NCI-H2107 treated with DMSO at 0.1 percent for 48 hours (cell line): ENCODE results near the gene PLK3.
A peak's percentile ranks its signal among the peaks of the same experiment; 100 is the strongest.
"Not testable (repeated sequence)": the region's sequence is repeated elsewhere in the genome, so short reads cannot be mapped to it uniquely, and the experiment has no call there.

Experiments used
- DNase-seq: peaks from one replicate; lab custom pipeline; 2025; ENCODE audit not compliant: unreplicated experiment; lab: John Stamatoyannopoulos, UW

PLK3 gene

DNA sequence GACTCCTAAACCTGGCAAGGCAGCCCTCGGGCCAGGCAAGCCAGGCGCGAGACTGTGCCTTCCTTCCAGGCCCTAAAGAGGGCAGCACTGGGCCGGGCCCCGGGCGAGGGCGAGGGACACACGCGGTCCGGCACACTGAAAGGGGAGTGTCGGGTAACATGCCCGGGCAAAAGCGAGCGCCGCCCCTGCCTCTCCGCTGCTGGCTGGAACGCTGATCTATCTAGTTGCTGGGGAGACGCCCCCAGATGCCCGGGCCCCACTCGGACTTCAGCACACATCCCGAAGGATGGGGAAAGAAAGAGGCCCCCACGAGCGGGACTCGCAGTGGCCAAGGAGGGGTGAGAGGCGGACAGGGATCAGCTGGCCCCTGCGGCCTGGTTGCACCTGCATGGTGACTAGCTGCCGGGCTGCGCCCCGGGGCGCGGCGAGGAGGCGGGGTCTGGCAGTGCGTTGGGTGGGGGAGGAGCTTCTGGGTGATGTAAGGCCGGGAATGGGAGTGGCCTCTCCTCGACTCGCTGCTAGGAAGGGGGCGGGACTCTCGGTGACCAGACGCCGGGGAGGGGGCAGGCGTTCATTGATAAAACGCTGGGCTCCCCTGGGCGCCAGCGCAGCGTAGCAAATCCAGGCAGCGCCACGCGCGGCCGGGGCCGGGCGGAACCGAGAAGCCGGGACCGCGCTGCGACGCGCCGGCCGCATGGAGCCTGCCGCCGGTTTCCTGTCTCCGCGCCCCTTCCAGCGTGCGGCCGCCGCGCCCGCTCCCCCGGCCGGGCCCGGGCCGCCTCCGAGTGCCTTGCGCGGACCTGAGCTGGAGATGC is at the start of gene PLK3:
Gene PLK3 (plus strand): TSS at position 608 of the 815 bp plus-strand sequence. CDS start 87 bp downstream, at position 695.
- peak; percentile 96 for DNase-seq

DNA sequence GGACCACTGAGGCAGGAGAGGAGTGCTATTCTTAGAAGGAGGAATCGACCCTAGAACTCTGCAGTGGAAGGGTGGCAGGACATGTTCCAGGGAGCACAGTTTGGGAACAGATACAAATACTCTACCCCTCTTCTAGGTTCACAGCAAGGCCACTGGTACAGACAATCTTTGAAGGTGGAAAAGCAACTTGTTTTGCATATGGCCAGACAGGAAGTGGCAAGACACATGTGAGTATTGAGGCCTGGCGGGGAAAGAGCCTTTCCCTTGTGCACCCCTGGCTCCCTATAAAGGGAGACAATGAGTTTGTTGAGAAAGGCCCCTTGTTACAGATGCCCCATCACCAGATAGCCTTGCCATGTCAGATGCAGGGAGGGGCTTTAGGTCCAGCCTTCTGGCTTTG is 42.8 kb upstream of the PLK3 start:
- DNase-seq = no peak

DNA sequence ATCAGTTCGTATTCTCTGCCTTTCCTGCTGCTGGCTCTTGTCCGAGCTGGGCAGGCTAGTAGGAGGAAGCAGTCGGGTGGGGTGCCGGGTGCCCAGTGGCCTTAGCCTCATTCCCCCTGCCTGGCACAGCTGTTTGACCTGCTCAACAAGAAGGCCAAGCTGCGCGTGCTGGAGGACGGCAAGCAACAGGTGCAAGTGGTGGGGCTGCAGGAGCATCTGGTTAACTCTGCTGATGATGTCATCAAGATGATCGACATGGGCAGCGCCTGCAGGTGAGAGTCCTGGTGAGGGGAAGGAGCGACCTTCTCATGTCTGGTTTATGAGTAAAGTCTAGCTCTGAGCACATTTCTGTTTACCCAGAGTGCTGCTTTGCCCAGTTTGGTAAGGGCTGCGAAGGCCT is 41.1 kb upstream of the PLK3 start:
- no peak for DNase-seq

DNA sequence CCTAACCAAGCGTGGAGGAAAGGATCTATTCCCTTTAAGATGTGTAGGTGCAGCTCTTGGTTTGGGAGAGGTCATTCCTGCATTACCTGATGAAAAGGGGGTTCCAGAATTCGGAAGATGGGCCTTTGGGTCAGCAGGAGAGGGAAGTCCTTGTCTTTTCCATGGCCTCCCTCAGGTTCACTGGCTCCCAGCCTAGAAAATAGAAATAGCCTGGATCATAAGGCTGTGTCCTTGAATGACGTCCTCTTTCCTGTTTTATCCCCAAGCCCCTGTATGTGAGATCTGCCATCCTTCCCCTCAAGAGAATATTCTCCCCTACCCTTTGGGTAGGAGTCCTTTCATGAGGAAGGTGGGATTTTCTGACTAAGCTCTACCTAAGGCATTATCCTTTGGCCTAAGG is 39.3 kb upstream of the PLK3 start:
- no peak for DNase-seq

DNA sequence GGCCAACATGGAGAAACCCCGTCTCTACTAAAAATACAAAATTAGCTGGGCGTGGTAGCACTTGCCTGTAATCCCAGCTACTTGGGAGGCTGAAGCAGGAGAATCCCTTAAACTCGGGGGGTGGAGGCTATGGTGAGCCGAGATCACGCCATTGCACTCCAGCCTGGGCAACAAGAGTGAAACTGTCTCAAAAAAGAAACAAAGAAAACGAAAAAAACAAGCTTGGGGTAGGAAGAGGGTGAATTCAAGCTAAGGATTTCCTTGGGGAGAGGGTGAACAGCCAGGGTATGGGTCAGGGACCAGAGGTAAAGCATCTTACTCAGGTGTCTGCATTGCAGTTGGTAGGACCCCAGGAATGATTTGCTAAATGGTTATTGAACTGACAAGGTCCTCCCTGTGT is 33.8 kb upstream of the PLK3 start:
- DNase-seq = not testable (repeated sequence)

DNA sequence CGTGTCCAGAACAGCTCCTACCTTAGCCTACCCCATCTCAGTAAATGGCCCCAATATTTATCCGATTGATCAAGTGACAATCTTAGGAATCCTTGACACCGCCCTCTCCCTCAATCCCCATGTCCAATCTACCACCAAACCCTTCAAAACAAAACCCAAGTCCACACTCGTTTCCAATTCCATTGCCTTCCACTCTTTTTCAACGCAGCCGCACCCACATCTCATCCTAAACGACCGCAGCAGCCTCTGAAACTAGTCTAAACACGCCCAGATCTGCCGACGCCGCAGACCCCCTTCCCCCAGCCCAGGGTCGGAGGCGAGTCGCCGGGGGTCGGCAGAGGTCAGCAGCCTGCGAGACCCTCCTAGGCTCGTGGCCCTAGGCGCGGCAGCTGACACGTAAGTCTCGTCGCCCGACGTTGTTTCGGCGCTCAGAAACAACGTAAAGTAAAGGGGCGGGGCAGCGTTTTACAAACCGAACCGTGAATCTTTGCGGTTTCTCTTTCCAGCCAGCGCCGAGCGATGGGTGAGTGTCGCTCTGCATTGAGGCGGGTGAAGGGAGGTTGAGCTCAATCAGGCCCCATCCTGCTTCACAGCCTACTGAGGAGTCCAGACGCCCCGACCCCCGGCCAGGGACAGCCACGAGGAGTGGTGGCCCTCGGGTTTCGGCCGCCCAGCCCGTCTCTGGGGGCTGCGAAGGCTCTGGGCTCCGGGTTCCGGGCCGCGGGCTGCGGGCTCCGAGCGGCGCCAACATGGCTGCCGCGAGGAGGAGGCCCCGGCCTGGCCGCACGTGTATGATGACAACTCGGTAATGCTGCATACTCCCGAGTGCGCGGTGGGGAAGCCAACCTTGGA is 24.9 kb upstream of the PLK3 start, which contains the start of gene RPS8:
Gene RPS8 (plus strand): TSS at position 463 of the 852 bp plus-strand sequence. CDS start 57 bp downstream, at position 520.
- DNase-seq = peak; percentile 93

DNA sequence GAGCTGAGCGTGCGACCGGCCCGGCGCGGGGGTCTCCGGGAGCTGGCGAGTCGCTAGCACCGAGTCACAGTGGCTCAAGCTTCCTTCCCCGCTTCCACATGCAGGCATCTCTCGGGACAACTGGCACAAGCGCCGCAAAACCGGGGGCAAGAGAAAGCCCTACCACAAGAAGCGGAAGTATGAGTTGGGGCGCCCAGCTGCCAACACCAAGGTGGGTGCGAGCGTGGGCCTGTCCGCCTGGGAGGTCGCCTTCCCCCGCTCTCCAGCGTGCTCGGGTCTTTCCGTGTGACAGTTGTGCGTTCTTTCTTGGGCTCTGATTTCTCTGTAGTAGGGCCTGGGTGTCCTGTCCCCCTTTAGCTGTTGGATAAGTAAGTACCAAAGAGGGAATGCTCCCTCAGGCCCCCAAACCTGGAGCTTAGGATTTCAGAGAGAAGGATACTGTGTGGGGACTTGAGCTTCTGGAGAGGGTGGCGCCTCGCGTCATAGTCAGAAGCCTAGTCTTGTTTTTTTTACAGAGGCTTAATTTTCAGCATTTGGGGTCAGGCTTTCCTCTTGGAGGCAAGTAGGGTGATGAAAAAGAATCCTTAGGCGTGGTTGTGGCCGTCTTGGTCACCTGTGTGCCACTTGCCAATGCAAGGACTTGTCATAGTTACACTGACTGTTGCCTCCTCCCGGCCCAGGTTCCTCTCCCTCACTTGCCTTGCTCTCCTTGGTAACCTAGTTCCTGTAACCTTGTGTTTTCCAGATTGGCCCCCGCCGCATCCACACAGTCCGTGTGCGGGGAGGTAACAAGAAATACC is 24.0 kb upstream of the PLK3 start:
- DNase-seq = no peak

DNA sequence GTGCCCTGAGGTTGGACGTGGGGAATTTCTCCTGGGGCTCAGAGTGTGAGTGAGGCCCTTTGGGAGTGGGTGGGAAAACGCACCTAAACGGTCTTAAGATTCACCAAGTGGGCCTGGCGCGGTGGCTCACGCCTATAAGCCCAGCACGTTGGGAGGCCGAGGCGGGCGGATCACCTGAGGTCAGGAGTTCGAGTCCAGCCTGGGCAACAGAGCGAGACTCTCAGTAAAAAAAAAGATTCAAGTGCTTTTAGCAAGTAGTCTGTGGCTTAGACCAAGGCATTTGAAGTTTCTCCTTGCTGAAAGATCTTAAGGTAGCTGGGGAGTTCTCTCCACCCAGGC is 23.5 kb upstream of the PLK3 start:
- no peak for DNase-seq

DNA sequence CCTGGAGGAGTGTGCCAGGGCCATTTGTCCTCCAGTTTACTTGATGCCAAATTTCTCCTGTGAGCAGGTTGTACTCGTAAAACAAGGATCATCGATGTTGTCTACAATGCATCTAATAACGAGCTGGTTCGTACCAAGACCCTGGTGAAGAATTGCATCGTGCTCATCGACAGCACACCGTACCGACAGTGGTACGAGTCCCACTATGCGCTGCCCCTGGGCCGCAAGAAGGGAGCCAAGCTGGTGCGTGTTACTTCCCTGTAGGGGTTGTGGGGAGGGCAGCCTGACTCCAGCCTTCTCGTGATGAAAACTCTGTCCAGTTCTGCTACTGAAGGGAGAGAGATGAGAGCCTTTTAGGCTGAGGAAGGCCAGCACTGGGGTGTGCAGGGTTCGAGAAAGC is 22.6 kb upstream of the PLK3 start:
- DNase-seq = no peak

DNA sequence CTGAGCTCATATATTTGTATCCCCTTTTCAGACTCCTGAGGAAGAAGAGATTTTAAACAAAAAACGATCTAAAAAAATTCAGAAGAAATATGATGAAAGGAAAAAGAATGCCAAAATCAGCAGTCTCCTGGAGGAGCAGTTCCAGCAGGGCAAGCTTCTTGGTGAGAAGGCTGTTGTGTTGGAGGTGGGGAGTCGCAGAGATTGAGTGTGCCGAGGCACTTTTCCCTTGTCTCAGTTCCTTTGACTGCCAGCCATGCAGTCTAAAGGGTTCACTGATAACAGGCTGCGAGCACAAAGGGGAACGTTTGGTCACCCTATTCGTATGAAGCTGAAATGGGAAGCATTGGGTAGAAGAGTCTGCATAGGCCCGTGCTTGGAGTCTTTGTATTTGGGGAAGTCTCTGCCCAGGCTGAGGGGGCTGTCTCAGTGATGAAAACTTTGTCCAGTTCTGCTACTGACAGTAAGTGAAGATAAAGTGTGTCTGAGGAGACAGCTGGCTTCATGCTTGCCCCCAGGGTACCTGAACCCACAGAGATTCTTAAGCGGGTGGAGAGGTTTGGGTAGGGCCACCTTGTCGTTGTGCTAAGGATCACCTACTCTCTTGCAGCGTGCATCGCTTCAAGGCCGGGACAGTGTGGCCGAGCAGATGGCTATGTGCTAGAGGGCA is 22.1 kb upstream of the PLK3 start:
- DNase-seq = no peak

DNA sequence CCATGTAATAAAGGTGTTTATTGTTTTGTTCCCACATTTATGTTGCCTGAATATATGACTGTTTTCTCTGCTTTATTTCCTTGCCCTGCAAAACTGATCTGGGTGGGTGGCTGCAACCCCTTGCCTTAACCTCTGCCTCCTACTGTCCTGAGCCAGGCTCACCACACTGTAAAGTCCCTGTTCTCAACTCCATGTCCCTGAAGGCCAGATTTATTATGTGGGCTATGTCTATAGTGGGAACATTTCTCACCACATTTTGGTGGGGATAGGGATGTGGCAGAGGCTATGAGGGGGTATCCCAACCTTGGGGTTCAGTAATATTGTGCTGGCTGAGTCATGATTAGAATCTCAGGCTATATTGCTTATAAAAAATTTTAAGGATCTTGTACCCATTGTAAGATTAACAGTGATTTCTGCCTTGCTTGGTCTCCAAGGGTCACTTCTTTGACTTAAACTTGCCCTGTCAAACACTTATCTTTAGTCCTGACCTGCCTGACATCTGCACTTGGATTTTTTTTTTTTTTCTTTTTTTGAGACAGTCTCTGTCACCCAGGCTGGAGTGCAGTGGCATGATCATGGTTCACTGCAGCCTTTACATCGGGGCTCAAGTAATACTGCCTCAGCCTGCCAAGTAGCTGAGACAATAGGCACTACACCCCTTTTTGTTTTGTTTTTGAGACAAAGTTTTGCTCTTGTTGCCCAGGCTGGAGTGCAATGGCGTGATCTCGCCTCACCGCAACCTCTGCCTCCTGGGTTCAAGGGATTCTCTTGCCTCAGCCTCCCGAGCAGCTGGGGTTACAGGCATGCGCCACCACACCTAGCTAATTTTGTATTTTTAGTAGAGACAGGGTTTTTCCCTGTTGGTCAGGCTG is 21.2 kb upstream of the PLK3 start:
- DNase-seq = no peak

DNA sequence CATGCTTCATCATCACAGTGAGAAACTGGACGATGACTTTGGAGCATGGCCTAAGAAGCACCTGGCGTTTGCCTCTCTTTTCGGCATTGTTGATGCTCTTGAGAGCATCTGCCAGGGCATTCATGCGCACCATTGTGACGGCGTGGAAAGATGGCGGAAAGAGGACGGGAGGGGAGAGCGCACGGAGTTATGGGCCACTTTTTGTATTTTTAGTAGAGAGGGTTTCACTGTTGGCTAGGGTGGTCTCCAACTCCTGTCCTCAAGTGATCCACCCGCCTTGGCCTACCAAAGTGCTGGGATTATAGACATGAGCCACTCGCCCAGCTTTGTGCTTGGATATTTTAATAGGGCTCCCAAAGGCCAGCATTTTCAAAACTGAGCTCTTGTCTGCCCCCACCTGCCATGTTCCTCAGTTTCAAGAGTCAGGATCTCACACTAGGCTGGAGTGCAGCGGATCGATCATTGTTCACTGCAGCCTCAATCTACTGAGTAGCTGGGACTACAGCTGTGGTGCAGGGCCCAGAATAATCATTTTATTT is 19.5 kb upstream of the PLK3 start:
- no peak for DNase-seq

DNA sequence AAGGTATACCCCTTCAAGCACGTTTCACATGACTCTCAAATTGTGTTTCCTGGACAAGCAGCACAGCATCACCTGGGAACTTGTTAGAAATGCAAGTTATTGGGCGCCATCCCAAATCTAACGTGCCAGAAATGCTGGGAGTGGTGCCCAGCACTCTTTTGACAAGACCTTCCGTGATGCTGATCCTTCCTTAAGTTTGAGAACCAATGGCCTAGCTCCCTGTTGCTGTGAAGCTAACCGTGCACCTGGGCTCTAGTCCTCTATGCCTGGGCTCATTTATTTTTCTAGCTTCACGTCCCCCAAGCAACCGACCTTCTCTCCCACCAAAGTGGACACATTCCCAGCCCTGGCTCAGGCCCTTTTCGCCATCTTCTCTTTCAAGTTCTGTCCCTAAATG is 16.5 kb upstream of the PLK3 start:
- DNase-seq = no peak

DNA sequence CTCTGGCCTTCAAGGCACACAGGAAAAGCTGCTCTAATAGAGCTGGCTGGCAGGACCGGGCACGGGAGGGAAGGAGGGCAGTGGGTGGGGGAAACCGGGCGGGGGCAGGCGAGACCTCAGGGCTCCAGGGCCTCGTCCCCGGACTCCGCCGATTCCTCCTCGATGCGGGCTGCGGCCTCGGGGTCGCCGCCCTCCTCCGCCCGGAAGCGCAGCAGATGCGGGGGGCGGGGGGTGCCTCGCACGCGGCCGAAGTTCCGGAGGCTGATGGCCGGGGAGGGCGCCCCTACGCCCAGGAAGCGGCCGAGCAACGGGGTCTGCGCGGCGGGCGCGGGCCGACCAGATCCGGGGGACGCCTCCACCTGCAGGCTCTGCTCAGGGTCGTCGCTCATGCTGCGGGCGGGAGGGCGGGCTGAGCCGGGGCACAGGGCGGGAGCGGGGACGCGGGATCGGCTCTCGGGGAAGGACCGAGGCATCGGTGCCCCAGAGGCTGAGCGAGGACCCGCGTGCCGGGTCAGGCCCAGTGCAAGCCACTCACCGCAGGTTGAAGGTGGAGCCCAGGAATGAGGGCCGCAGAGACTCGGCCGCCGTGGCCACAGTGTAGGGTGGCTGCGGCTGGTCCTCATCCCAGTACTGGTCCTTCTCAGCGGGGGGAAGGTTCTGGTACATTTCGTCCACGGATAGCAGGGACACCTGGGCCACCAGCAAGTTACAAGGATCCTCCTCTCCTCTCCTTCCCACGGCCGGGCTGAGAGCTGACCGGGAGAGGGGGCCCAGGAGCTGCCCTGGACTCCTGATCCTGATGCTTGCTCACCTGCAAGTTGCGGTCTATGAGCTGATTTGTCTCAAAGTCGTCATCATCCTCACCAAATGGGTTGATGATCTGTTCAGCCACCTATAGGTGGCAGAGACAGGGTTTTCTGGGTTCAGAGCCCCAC is 15.8 kb upstream of the PLK3 start:
- no peak for DNase-seq

DNA sequence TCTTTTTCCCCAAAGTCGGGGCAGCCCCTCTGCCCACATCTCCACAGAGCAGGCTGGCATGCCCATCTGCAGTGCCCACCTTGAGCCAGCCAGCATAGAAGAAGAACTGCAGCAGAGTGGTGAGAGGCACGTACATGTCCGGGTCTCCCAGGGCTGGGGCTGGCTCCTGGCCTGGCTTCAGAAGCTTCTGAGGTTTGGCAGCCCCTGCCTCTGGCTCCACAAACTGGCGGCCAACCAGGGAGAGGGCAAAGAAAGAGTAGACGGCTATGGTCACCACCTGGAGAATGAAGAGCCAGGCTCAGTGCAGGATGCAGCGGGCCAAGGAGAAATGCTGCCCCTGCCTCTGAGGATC is 15.2 kb upstream of the PLK3 start:
- no peak for DNase-seq

DNA sequence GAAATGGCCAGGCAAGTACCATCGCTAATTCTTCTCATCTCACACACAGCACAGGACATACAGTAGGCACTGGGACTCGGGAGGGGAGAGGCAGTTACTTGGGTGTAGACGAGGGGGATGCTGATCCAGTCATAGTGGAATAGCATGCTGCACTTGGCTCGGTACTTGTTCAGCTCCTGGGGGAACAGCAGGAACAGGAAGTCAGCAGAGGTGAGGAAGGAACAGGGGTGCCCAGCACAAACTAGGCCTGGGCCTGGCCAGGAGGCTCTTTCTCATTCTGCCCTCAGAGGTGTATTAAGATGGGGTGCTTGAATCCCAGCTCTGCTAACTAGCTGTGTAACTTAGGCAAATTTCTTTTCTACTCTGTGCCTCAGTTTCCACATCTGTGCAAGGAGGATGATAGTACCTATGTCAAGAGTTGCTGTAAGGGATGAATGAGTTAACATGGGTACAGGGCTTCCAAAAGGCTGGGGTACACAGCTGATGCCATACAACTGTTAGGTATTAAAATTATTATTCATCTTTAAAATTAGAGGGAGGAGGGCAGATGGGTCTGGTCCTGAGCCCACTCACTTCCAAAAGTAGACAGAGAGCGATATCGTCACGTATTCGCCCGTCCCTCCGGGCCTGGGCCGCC is 14.6 kb upstream of the PLK3 start:
- DNase-seq = no peak

DNA sequence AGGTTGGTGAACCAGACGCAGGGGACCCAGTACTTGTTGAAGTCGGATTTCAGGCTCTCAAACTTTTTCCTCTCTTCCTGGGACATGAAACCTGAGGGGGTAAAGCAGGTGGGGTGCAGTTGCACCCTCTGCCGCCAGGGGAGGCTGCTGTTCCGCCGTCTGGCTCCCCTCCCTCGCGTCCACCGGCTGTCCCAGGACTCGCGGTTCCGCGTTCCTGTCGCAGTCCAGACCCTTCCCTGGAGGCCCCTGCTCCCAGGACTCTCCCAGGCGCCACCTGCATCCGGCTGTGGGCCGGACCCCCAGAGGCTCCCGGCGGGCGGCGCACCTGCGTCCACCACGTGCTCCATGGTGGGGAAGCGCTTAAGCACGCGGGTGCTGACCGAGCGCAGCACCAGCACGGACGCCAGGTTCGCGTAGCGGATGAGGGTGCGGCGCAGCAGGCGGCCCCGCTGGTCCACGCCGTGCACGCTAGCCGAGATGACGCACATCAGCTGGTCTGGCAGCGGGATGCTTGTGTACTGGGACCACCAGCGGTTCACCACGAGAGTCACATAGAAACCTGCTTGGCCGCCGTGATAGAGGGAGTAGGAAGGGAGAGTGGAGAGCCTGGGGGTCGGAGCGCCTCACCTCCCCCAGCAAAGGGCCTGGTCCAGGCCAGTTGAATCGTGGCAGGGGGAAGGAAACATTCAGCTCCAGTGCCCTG is 13.9 kb upstream of the PLK3 start:
- no peak for DNase-seq
